Neural crest cell (in vitro differentiated cells): Measurements from ENCODE around the gene OSBPL6. TPM values are rescaled to one million over a fixed set of nuclear protein-coding genes. Genes with fewer than 3 reads are reported as not detected.
A peak's percentile ranks its signal among the peaks of the same experiment; 100 is the strongest.

ENCODE experiments used
- DNase-seq: peaks from one replicate; pipeline ENCODE4 v3.0.0; 2021; ENCODE audit warnings: low read depth, mixed read lengths, low spot score
- H3K27ac Mint-ChIP-seq: one replicate; pipeline ENCODE4 v1.8.0; 2021; ENCODE audit warnings: mild to moderate bottlenecking, mixed read lengths; ENCODE audit not compliant: unreplicated experiment
- H3K27me3 Mint-ChIP-seq: 2 replicates; pipeline ENCODE4 v1.8.0; 2021; ENCODE audit warnings: low read depth, mild to moderate bottlenecking, mixed read lengths
- H3K36me3 Mint-ChIP-seq: 2 replicates; pipeline ENCODE4 v1.8.0; 2021; ENCODE audit warnings: low read depth, mild to moderate bottlenecking, mixed read lengths
- H3K4me1 Mint-ChIP-seq: 2 replicates; pipeline ENCODE4 v1.8.0; 2021; ENCODE audit warnings: mixed read lengths
- H3K4me3 Mint-ChIP-seq: one replicate; pipeline ENCODE4 v1.8.0; 2021; ENCODE audit warnings: mild to moderate bottlenecking, mixed read lengths
- H3K9me3 Mint-ChIP-seq: 2 replicates; pipeline ENCODE4 v1.8.0; 2021; ENCODE audit warnings: mixed read lengths
- CTCF ChIP-seq: fragments of 200-600 bp; sonication (generic); conservative IDR thresholded peaks from 2 replicates; pipeline ENCODE4 v1.5.0; 2021; ENCODE audit warnings: antibody characterized with exemption, mild to moderate bottlenecking
- total RNA-seq: library from RNA; stranded (reverse); gene quantifications from 2 replicates; pipeline ENCODE4 v1.2.1, GENCODE V29; 2021

Gene OSBPL6
- total RNA-seq, 1 donor from 2014 or later, result 10.8 TPM

- H3K4me1 Mint-ChIP-seq, result peaks cover 35% of the 10 kb centered on the region
- H3K9me3 Mint-ChIP-seq, result no peaks in the 10 kb centered on the region
- TF ChIP-seq CTCF, result no peak
- H3K36me3 Mint-ChIP-seq, result peaks cover 10% of the 10 kb centered on the region
- no peaks in the 10 kb centered on the region for H3K27me3 Mint-ChIP-seq
- H3K4me3 Mint-ChIP-seq, result peak within 1 kb of the TSS; percentile 95
- DNase-seq, result peak; percentile 98
- peak within 1 kb of the TSS; percentile 100 for H3K27ac Mint-ChIP-seq
Measured at GRCh38 chr2:178450774-178451525, 256.6 kb downstream of the OSBPL6 start, which contains the start of the genes PJVK and PRKRA. Gene PJVK, plus strand, starts transcription at chr2:178451378. Its CDS starts 2,032 bp downstream, at chr2:178453410. Gene PRKRA, minus strand, starts transcription at chr2:178451175. Its CDS starts 145 bp downstream, at chr2:178451030.

GRCh38 chr2:178452334-178452733, 258.0 kb downstream of the OSBPL6 start:
- Mint-ChIP-seq H3K27ac (no peak overlapping the region), H3K27me3 (no peaks in the 10 kb centered on the region), H3K4me3 (peak overlapping the region; percentile 90), H3K4me1 (peaks cover 35% of the 10 kb centered on the region), H3K36me3 (peaks cover 10% of the 10 kb centered on the region), H3K9me3 (no peaks in the 10 kb centered on the region)
- TF ChIP-seq CTCF, result no peak
- no peak for DNase-seq

Other genes with a start within 250 kb of the OSBPL6 start
- 0.23 and 0.28 TPM in 2 replicates for gene PDE11A, start 121.7 kb upstream of the OSBPL6 start, total RNA-seq
- gene RBM45, start 82.1 kb upstream of the OSBPL6 start, total RNA-seq, result 15.9 and 16.7 TPM in 2 replicates